ENCODE measurements around the gene ITCH. TPM values are rescaled to one million over a fixed set of nuclear protein-coding genes. Genes with fewer than 3 reads are reported as not detected.

The ITCH gene
- total RNA-seq, 2 experiments from 2014 or later, result 26.1 to 36.8 TPM

- Histone ChIP-seq H3K4me1 (ENCODE audit: insufficient read depth, low read length, poor library complexity, severe bottlenecking) (no peaks in the 10 kb centered on the region), H3K4me2 (ENCODE audit: low read length) (no peak overlapping the region), H4K20me1 (ENCODE audit: insufficient read depth, low read length) (no peaks in the 10 kb centered on the region), H3K9me2 (ENCODE audit: insufficient read depth, low read length) (no peaks in the 10 kb centered on the region), H3K4me3 (ENCODE audit: low read depth, low read length, poor library complexity, severe bottlenecking) (no peak overlapping the region), H3K79me2 (ENCODE audit: insufficient read depth, low read depth, low read length) (no peaks in the 10 kb centered on the region), H3K27ac (ENCODE audit: low read depth, low read length, poor library complexity, severe bottlenecking) (no peak overlapping the region), H3K9me3 (ENCODE audit: low read length) (no peaks in the 10 kb centered on the region), H2AFZ (ENCODE audit: low read length) (no peak overlapping the region), H3K36me3 (ENCODE audit: insufficient read depth, low read length) (peaks cover 65% of the 10 kb centered on the region)
- BruUV-seq (replicated peaks), result no TSS peak
- DNase-seq (ENCODE audit: low spot score), result no peak
- intact Hi-C loops (cut with micrococcal nuclease; ENCODE audit: unreplicated experiment), result no loop called here
- TF ChIP-seq CTCF (conservative IDR thresholded peaks at IDR 0.05; ENCODE audit: low read length) (no peak), EZH2phosphoT487 (IDR thresholded peaks at IDR 0.05; ENCODE audit: borderline replicate concordance, low read depth, low read length) (no peak)
- ChIA-PET POLR2A (interaction anchor here (1.0 to 1.1 kb wide), 3 partner anchors 167 to 230 kb away, joined by 3 to 4 read pairs (median 3); no protein-coding TSS in a partner anchor), CTCF (ENCODE audit: unreplicated experiment) (no interaction called here)
Measured at GRCh38 chr20:34530342-34530741, 167.3 kb downstream of the ITCH start.

GRCh38 chr20:34531608-34532265 is 168.7 kb downstream of the ITCH start:
- POLR2A ChIA-PET, result interaction anchor here (0.6 kb wide), 1 partner anchor 24 kb away, joined by 3 read pairs; no protein-coding TSS in a partner anchor

GRCh38 chr20:34532320-34532719 is 169.2 kb downstream of the ITCH start:
- no peak for TF ChIP-seq EZH2phosphoT487 (IDR thresholded peaks at IDR 0.05; ENCODE audit: borderline replicate concordance, low read depth, low read length)
- TF ChIP-seq CTCF (conservative IDR thresholded peaks at IDR 0.05; ENCODE audit: low read length), result no peak
- no peaks in the 10 kb centered on the region for H3K79me2 ChIP-seq (ENCODE audit: insufficient read depth, low read depth, low read length)
- H3K9me2 ChIP-seq (ENCODE audit: insufficient read depth, low read length), result no peaks in the 10 kb centered on the region
- CTCF ChIA-PET (ENCODE audit: unreplicated experiment), result no interaction called here
- no TSS peak for BruUV-seq (replicated peaks)
- no peak for DNase-seq (ENCODE audit: low spot score)
- H3K4me2 ChIP-seq (ENCODE audit: low read length), result no peak overlapping the region
- no peak overlapping the region for H3K27ac ChIP-seq (ENCODE audit: low read depth, low read length, poor library complexity, severe bottlenecking)
- POLR2A ChIA-PET, result no interaction called here
- no peak overlapping the region for H2AFZ ChIP-seq (ENCODE audit: low read length)
- H3K36me3 ChIP-seq (ENCODE audit: insufficient read depth, low read length), result peaks cover 72% of the 10 kb centered on the region
- H3K9me3 ChIP-seq (ENCODE audit: low read length), result no peaks in the 10 kb centered on the region
- no peak overlapping the region for H3K4me3 ChIP-seq (ENCODE audit: low read depth, low read length, poor library complexity, severe bottlenecking)
- intact Hi-C loops (cut with micrococcal nuclease; ENCODE audit: unreplicated experiment), result no loop called here
- no peaks in the 10 kb centered on the region for H3K4me1 ChIP-seq (ENCODE audit: insufficient read depth, low read length, poor library complexity, severe bottlenecking)
- no peaks in the 10 kb centered on the region for H4K20me1 ChIP-seq (ENCODE audit: insufficient read depth, low read length)

More at GRCh38 chr20:34531608-34532265, 168.7 kb downstream of the ITCH start:
- peaks cover 72% of the 10 kb centered on the region for H3K36me3 ChIP-seq (ENCODE audit: insufficient read depth, low read length)
- DNase-seq (ENCODE audit: low spot score), result no peak
- intact Hi-C loops (cut with micrococcal nuclease; ENCODE audit: unreplicated experiment), result no loop called here
- H3K4me3 ChIP-seq (ENCODE audit: low read depth, low read length, poor library complexity, severe bottlenecking), result no peak overlapping the region
- BruUV-seq (replicated peaks), result no TSS peak
- no peaks in the 10 kb centered on the region for H3K9me2 ChIP-seq (ENCODE audit: insufficient read depth, low read length)
- H3K79me2 ChIP-seq (ENCODE audit: insufficient read depth, low read depth, low read length), result no peaks in the 10 kb centered on the region
- no peaks in the 10 kb centered on the region for H4K20me1 ChIP-seq (ENCODE audit: insufficient read depth, low read length)
- H3K27ac ChIP-seq (ENCODE audit: low read depth, low read length, poor library complexity, severe bottlenecking), result no peak overlapping the region
- H2AFZ ChIP-seq (ENCODE audit: low read length), result no peak overlapping the region
- H3K9me3 ChIP-seq (ENCODE audit: low read length), result no peaks in the 10 kb centered on the region
- H3K4me2 ChIP-seq (ENCODE audit: low read length), result no peak overlapping the region
- no peaks in the 10 kb centered on the region for H3K4me1 ChIP-seq (ENCODE audit: insufficient read depth, low read length, poor library complexity, severe bottlenecking)
- no peak for TF ChIP-seq EZH2phosphoT487 (IDR thresholded peaks at IDR 0.05; ENCODE audit: borderline replicate concordance, low read depth, low read length)
- CTCF ChIA-PET (ENCODE audit: unreplicated experiment), result no interaction called here
